Esophagus squamous epithelium (tissue), 5 donors: ENCODE results near the gene CAMK2G. TPM values are rescaled to one million over a fixed set of nuclear protein-coding genes. Genes with fewer than 3 reads are reported as not detected.

Source experiments
- DNase-seq: peaks from one replicate; lab custom pipeline; 2025; lab: John Stamatoyannopoulos, UW
- H3K27ac ChIP-seq, 4 donors: fragments of 200-600 bp; sonication (generic); one replicate each; pipeline ENCODE4 v1.5.1; 2016 to 2019; ENCODE audit warnings: mild to moderate bottlenecking in 1 of 4
- H3K27me3 ChIP-seq, 4 donors: fragments of 200-600 bp; sonication (generic); 1 replicate in 3 of 4; 2 replicates in 1 of 4; pipeline versions ENCODE4 v1.5.1 to v1.6.0; 2017 to 2021; ENCODE audit warnings: antibody characterized with exemption in 1 of 4
- H3K36me3 ChIP-seq, 3 donors: fragments of 200-600 bp; sonication (generic); one replicate each; pipeline ENCODE4 v1.5.1; 2016 to 2019
- H3K4me1 ChIP-seq, 3 donors: fragments of 200-600 bp; sonication (generic); one replicate each; pipeline ENCODE4 v1.5.1; 2017 to 2019
- H3K4me3 ChIP-seq, 4 donors: fragments of 200-600 bp; sonication (generic); 1 replicate in 3 of 4; 2 replicates in 1 of 4; pipeline ENCODE4 v1.5.1; 2016 to 2019; ENCODE audit warnings: mild to moderate bottlenecking in 2 of 4, moderate library complexity in 1 of 4
- H3K9me3 ChIP-seq, 3 donors: fragments of 200-600 bp; sonication (generic); one replicate each; pipeline ENCODE4 v1.5.1; 2016 to 2019
- POLR2A ChIP-seq, 4 donors: fragments of 450-650 bp; IDR thresholded peaks; one replicate each; pipeline ENCODE4 v1.6.1; 2017; ENCODE audit warnings: antibody characterized with exemption in 4 of 4, mild to moderate bottlenecking in 4 of 4, moderate library complexity in 3 of 4
- WGBS, 2 donors: methylation state at CpG; one replicate each; pipeline ENCODE4 v1.1.5; 2018; 5-methylcytosine and 5-hydroxymethylcytosine counted together
- intact Hi-C: fragments of 100-400 bp; cut with DNase I; formaldehyde crosslinking; loops from one replicate; pipeline ENCODE4 v1.15.0; 2022
- total RNA-seq, 4 donors: library from RNA; depleted of rRNA; stranded (reverse); fragments of >200 nt; gene quantifications; one replicate each; pipeline ENCODE4 v1.1.0, GENCODE V29; 2016
- TF ChIP-seq, protein P1 (sequence below), 6 experiments: fragments of 450-650 bp in 4 of 6; fragments of 200-600 bp in 2 of 6; sonication (generic) in 2 of 6; IDR thresholded peaks; one replicate each; pipeline ENCODE4 v1.5.1; 2016 to 2019; ENCODE audit warnings: antibody characterized with exemption in 6 of 6, mild to moderate bottlenecking in 4 of 6, moderate library complexity in 4 of 6
- donor health status: DM: yes; HTN: yes; CAD: no.

Gene CAMK2G
- total RNA-seq, 4 donors from 2014 or later = 15.5 to 37.0 (median 28.6) TPM

DNA sequence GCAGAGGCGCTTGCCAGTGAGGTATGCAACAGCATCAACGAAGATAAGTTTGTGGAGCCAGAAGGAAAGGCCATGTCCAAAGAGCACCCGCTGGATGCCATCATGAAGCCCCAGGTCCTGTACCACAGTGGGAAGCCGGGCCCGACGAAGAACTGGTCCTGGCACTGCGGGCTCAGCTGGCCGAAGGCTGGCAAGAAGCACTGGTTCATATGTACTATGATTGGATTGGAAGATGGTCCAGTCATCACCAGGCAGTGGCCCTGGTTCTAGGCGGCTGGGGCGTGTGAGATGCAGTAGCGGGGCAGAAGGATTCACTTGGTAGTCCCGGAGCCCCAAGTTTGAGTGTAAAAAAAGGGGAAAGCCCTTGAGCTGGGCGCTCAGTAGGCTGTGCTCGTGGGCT is 66.9 kb downstream of the CAMK2G start:
- peak overlapping the region in 1 of 4 donors; percentile 16 for H3K4me3 ChIP-seq
- no peak for DNase-seq
- H3K27me3 ChIP-seq = no peaks in the 10 kb centered on the region
- WGBS, 2 donors = 94 to 96% methylated on average over 13 to 14 of the region's 14 CpGs
- peaks cover 33 to 76% (median 33%) of the 10 kb centered on the region in 3 donors for H3K36me3 ChIP-seq
- H3K4me1 ChIP-seq = peaks cover 14 to 71% (median 20%) of the 10 kb centered on the region in 3 donors
- peak overlapping the region in 2 of 4 donors; percentile 10 to 17 for H3K27ac ChIP-seq
- intact Hi-C loops = no loop called here
- no peak for TF ChIP-seq POLR2A (IDR thresholded peaks at IDR 0.05)
- TF ChIP-seq, protein P1, sequence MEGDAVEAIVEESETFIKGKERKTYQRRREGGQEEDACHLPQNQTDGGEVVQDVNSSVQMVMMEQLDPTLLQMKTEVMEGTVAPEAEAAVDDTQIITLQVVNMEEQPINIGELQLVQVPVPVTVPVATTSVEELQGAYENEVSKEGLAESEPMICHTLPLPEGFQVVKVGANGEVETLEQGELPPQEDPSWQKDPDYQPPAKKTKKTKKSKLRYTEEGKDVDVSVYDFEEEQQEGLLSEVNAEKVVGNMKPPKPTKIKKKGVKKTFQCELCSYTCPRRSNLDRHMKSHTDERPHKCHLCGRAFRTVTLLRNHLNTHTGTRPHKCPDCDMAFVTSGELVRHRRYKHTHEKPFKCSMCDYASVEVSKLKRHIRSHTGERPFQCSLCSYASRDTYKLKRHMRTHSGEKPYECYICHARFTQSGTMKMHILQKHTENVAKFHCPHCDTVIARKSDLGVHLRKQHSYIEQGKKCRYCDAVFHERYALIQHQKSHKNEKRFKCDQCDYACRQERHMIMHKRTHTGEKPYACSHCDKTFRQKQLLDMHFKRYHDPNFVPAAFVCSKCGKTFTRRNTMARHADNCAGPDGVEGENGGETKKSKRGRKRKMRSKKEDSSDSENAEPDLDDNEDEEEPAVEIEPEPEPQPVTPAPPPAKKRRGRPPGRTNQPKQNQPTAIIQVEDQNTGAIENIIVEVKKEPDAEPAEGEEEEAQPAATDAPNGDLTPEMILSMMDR (IDR thresholded peaks at IDR 0.05) = no peak
- no peaks in the 10 kb centered on the region for H3K9me3 ChIP-seq

DNA sequence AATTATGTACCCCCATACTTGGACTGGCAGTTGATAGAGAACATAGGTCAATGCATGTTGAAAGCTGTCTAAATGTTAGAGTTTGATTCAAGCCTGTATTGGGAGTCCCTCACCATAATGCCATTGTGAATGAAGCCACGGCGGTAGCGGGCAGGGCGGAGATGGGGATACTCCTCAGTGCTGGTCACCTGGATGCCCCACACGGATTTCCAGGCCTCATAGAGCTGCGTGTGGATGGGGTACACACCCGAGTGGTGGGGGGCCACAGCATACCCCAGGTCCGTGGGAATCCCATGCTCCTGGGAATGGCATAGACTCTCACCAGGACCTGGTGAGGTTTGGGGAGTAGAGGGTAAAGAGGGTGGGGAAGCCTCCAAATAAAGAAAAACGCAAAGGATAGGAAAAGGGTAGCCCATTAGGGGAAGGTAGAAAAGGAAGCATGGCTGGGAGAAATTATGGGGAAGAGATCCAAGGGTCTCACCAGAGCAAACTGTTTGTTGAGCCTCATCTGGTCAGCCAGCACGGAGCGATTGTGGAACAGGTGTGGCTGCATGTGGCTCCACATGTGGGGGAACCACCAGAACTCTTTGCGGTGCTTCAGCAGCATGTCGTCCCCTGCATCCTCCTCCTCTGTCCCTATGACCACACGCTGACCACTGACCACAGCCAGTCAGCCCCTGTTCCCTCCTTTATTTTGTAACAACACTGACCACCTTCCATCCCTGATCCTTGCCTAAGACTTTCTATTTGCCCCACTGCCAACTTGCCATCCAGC is 68.0 kb downstream of the CAMK2G start:
- H3K9me3 ChIP-seq = no peaks in the 10 kb centered on the region
- WGBS, 2 donors = 84 to 92% methylated on average over 13 of the region's 14 CpGs
- H3K4me1 ChIP-seq = peaks cover 14 to 76% (median 16%) of the 10 kb centered on the region in 3 donors
- H3K27me3 ChIP-seq = no peaks in the 10 kb centered on the region
- H3K4me3 ChIP-seq = peak overlapping the region in 1 of 4 donors; percentile 16
- DNase-seq = no peak
- H3K27ac ChIP-seq = peak overlapping the region in 2 of 4 donors; percentile 9 to 10
- TF ChIP-seq, protein P1 (IDR thresholded peaks at IDR 0.05) = no peak
- TF ChIP-seq POLR2A (IDR thresholded peaks at IDR 0.05) = no peak
- peaks cover 43 to 87% (median 45%) of the 10 kb centered on the region in 3 donors for H3K36me3 ChIP-seq
- intact Hi-C loops = no loop called here

DNA sequence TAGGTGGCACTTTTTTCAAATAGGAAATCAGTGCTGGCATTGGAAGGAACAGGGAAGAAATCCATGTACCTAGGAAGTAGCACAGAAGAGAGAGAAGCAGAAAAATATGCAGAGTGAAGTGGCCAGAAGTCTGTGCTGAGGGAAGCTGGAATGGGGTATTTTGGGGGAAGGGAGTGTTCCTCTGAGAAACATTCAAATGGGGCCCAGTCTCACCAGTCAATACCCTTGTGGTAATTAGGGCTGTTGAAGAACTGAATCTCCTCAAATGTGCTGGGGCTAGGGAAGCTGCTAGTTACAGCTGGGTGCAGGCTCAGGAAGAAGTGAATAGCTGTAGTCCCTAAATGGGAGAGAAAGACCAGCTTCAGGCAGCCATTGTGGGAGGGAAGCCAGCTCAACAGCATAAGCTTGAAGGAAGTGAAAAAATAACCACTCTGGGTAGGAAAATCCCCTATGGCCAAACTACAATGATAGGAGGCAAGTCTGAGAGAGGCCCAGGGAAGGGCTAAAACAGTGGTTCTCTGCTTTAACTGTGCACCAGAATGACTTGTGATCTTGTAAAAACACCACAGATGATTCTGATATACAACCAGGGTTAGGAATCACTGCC is 70.6 kb downstream of the CAMK2G start:
- H3K27ac ChIP-seq = peak overlapping the region; percentile 16 to 79 (median 65)
- peaks cover 4 to 54% (median 5%) of the 10 kb centered on the region in 3 donors for H3K4me1 ChIP-seq
- no peaks in the 10 kb centered on the region for H3K27me3 ChIP-seq
- H3K9me3 ChIP-seq = no peaks in the 10 kb centered on the region
- TF ChIP-seq, protein P1 (IDR thresholded peaks at IDR 0.05) = no peak
- no peak for TF ChIP-seq POLR2A (IDR thresholded peaks at IDR 0.05)
- H3K36me3 ChIP-seq = peaks cover 58 to 99% (median 62%) of the 10 kb centered on the region in 3 donors
- DNase-seq = no peak
- intact Hi-C loops = no loop called here
- H3K4me3 ChIP-seq = no peak overlapping the region

DNA sequence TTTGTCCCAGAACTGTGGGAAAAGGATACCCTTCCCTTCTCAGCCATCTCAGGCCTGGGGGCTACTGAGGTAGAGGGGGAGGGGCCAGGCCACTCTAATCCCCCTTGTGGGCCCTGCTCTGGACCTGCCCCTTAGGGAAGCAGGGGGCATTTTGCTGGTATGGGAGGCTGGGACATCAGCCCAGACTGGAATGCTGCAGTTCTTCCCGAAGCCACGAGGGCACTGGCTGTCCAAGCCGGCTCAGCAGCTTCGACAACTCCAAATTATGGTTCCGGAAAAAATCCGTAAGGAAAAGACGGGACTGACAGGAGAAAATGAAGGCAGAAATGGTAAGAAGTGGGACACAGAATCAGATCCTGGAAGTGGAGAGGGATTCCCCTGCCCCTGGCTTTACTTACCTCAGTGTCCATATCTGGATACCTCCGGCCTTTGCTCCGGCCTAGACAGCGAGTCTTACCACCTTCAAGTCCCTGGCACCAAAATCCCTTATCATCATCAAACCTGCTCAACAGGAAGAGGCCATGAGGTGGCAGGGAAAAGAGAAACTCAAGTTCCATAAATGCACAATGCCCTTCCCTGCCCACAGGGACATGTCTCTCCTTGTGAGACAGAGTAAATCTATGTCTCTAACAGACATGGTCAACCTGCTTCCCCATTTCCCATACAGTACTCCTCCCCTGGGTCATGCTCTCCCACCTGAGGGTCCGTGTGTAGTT is 71.9 kb downstream of the CAMK2G start:
- Histone ChIP-seq H3K27ac (peak overlapping the region; percentile 38 to 79 (median 66)), H3K27me3 (no peaks in the 10 kb centered on the region), H3K4me3 (no peak overlapping the region), H3K36me3 (peaks cover 57 to 100% (median 65%) of the 10 kb centered on the region in 3 donors), H3K9me3 (no peaks in the 10 kb centered on the region), H3K4me1 (peaks cover 4 to 43% (median 5%) of the 10 kb centered on the region in 3 donors)
- WGBS, 2 donors = 75 to 82% methylated on average over 4 to 7 of the region's 11 CpGs
- intact Hi-C loops = no loop called here
- DNase-seq = no peak
- no peak for TF ChIP-seq POLR2A (IDR thresholded peaks at IDR 0.05)
- TF ChIP-seq, protein P1 (IDR thresholded peaks at IDR 0.05) = no peak
